PFSK-1 (cell line): ENCODE data around the gene LSMEM2.

ENCODE experiments used
- FOXP2 ChIP-seq: optimal IDR thresholded peaks from 2 replicates; pipeline ENCODE3; 2011; ENCODE audit warnings: borderline replicate concordance, control low read depth, inconsistent platforms; ENCODE audit not compliant: insufficient read depth; ENCODE audit errors: extremely low read length, extremely low read depth
- POLR2AphosphoS5 ChIP-seq: IDR thresholded peaks from 2 replicates; pipeline ENCODE4 v1.6.1; 2012; ENCODE audit warnings: low read depth, mild to moderate bottlenecking, control low read depth, low read length, moderate library complexity
- SIN3A ChIP-seq: IDR thresholded peaks from 2 replicates; pipeline ENCODE4 v1.6.1; 2012; ENCODE audit warnings: mild to moderate bottlenecking, low read length, moderate library complexity, borderline replicate concordance; ENCODE audit not compliant: insufficient read depth
- TAF1 ChIP-seq: IDR thresholded peaks from 2 replicates; pipeline ENCODE4 v1.6.1; 2012; ENCODE audit warnings: low read length, control low read depth, borderline replicate concordance; ENCODE audit not compliant: insufficient read depth
- TF ChIP-seq, protein P1 (sequence below), 2 experiments: IDR thresholded peaks; 2 replicates each; pipeline versions ENCODE4 v1.6.1 to v1.8.0; 2011 to 2012; ENCODE audit warnings: low read depth in 2 of 2, low read length in 2 of 2, control low read depth in 1 of 2, inconsistent platforms in 1 of 2, mild to moderate bottlenecking in 1 of 2, moderate library complexity in 1 of 2; ENCODE audit not compliant: insufficient read depth in 1 of 2

DNA sequence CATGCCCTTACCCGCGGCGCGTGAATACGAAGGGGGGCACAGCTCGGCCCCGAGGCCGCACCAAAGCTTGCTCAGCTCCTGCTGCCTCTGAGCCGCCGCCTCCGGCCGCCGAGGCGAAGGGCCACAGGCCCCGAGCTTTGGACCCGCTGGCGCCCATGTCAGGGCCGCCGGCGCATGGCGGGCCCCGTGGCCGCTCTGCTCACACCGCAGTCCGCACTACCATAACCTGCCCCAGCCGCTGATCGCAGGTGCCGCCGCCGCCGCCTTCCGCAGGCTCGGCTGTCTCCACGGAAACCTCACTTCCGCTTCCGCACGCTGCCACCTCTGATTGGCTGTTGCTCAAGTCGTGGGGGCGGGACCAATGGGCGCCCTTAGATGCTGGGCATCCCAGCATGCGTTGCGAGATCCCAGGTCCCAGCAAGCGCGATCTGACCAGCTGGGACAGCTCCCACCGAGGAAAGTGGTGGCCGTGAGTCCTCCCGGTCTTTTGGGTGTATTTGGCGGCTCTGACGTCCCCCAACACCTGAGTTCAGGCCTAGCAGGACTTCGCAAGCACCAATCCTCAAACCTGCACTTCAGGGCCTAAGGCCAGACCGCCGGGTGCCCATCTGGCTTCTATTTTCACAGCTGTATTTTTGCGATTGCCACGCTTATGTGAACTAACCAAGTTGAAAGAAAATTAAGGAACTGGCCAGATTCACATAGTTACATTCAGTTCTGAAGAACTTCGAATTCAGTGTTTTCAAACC, 49.2 kb downstream of the LSMEM2 start, which contains the start of gene TUSC2:
- TF ChIP-seq, protein P1, sequence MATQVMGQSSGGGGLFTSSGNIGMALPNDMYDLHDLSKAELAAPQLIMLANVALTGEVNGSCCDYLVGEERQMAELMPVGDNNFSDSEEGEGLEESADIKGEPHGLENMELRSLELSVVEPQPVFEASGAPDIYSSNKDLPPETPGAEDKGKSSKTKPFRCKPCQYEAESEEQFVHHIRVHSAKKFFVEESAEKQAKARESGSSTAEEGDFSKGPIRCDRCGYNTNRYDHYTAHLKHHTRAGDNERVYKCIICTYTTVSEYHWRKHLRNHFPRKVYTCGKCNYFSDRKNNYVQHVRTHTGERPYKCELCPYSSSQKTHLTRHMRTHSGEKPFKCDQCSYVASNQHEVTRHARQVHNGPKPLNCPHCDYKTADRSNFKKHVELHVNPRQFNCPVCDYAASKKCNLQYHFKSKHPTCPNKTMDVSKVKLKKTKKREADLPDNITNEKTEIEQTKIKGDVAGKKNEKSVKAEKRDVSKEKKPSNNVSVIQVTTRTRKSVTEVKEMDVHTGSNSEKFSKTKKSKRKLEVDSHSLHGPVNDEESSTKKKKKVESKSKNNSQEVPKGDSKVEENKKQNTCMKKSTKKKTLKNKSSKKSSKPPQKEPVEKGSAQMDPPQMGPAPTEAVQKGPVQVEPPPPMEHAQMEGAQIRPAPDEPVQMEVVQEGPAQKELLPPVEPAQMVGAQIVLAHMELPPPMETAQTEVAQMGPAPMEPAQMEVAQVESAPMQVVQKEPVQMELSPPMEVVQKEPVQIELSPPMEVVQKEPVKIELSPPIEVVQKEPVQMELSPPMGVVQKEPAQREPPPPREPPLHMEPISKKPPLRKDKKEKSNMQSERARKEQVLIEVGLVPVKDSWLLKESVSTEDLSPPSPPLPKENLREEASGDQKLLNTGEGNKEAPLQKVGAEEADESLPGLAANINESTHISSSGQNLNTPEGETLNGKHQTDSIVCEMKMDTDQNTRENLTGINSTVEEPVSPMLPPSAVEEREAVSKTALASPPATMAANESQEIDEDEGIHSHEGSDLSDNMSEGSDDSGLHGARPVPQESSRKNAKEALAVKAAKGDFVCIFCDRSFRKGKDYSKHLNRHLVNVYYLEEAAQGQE (IDR thresholded peaks at IDR 0.05; ENCODE audit: insufficient read depth in 1 of 2, low read depth in 2 of 2, low read length in 2 of 2), result peak; percentile 53 to 54; a peak in 2 of 4 replicates
- peak; percentile 79 for TF ChIP-seq POLR2AphosphoS5
- peak; percentile 78; the same call in 1 of the 2 replicates for TF ChIP-seq TAF1
- TF ChIP-seq SIN3A, result no peak; the same call in 1 of the 2 replicates
- no peak for TF ChIP-seq FOXP2
